GM13977 (cell line): ENCODE data around the gene AP3B1.

ENCODE experiments used
- DNase-seq: peaks from one replicate; pipeline ENCODE4 v3.0.0; 2012; ENCODE audit warnings: low spot score
- CTCF ChIP-seq: IDR thresholded peaks from 2 replicates; pipeline ENCODE4 v1.5.1; 2012; ENCODE audit warnings: mild to moderate bottlenecking, control low read depth; ENCODE audit not compliant: insufficient read depth; ENCODE audit errors: extremely low read depth, missing control alignments
- in situ Hi-C: fragments of 300-500 bp; cut with MboI; formaldehyde crosslinking; loops from one replicate; pipeline ENCODE4 v1.12.0; 2022; ENCODE audit warnings: low sequenced_read_pairs, low pct_unique_long_range_greater_than_20kb, mixed read lengths, inconsistent platforms; ENCODE audit not compliant: unreplicated experiment

The AP3B1 gene

GRCh38 chr5:78064941-78065472 is 229.5 kb downstream of the AP3B1 start:
- no peak for DNase-seq
- TF ChIP-seq CTCF, result no peak
- in situ Hi-C loops, result no loop called here

- TF ChIP-seq CTCF, result no peak
- in situ Hi-C loops, result no loop called here
- DNase-seq, result no peak
Observed at GRCh38 chr5:78063495-78063894, 231.0 kb downstream of the AP3B1 start.

DNA sequence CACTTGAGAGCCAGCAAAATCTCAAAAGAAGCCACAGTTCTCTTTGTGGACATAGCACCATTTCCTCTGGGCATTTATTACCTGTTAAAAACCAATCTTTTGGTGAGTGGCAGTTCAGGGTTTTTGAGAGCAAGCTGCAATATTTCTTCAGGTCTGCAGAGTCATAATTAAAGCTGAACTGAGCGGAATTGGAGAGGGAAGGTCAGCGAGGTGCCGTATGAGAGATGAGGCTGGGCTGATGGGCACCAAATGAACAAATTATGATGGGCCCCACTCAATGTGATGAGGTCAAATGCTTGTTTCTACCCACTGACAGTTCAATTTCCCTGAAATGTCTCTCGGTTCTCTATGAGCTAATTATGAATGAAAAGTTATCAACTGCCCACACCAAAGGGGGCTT is 231.9 kb downstream of the AP3B1 start:
- in situ Hi-C loops, result no loop called here
- no peak for TF ChIP-seq CTCF
- DNase-seq, result no peak

GRCh38 chr5:78060421-78060820 is 234.1 kb downstream of the AP3B1 start:
- TF ChIP-seq CTCF, result no peak
- DNase-seq, result no peak
- in situ Hi-C loops, result no loop called here

- in situ Hi-C loops, result no loop called here
- no peak for DNase-seq
- TF ChIP-seq CTCF, result no peak
Observed at GRCh38 chr5:78058625-78059024, 235.9 kb downstream of the AP3B1 start.

- in situ Hi-C loops, result no loop called here
- no peak for DNase-seq
- TF ChIP-seq CTCF, result no peak
Observed at GRCh38 chr5:78056901-78057514, 237.5 kb downstream of the AP3B1 start.
